NCI-H345 treated with DMSO at 0.1 percent for 48 hours (cell line): Measurements from ENCODE around the gene LHX5.

Experiments
- DNase-seq: peaks from one replicate; lab custom pipeline; 2025; ENCODE audit not compliant: unreplicated experiment; lab: John Stamatoyannopoulos, UW

Gene LHX5

DNA sequence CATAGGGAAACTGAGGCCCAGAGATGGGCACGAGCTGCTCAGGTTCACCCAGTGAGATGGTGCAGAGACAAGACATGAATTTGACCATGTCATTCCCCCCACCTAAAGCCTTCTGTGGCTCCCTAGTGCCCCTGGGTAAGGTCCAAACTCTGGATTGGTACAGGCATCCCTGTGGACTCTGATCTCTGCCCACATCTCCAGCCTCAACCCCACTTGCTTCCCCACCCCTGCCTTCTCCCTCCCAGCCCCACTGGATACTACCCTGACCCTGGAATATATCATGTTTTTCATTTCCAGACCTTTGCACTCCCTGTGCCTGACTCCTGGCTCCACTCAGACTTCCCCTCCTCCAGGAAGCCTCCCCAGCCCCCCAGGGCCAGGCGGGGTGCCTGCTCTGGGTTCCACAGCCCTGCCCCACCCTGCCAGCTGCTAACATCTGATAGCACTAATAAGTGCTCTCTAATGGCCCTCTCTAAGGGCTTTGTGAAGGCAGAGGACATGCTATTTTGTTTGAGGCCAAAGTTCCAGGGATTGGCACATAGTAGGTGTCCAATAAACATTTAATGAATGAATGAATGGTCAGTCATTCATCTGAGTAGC is 50.6 kb downstream of the LHX5 start:
- no peak for DNase-seq

GRCh38 chr12:113418213-113418879 is 53.3 kb downstream of the LHX5 start:
- DNase-seq: no peak

- no peak for DNase-seq
Observed at GRCh38 chr12:113416091-113416754, 55.4 kb downstream of the LHX5 start.

DNA sequence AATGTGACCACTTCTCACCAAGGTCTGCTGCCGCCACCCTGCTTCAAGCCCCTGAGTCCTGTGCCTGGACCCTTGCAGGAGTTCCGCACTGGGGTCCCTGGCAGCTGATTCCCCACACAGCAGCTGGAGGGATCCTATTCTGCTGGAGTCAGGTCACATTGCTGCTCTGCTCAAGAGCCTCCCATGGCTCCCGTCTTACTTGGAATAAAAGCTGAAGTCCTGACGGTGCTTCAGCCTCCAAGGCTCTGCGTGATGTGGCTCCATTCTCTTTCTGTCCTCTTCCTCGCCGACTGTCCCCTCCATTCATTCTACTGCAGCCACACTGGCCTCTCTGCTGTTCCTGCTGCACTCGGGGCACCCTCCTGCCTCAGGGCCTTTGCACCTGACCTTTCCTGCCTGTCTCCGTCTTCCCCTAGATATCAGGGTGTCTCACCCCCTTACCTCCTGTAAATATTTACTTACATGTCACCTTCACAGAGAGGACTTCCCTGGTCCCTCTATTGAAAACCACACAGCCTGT is 57.1 kb downstream of the LHX5 start:
- DNase-seq: no peak

DNA sequence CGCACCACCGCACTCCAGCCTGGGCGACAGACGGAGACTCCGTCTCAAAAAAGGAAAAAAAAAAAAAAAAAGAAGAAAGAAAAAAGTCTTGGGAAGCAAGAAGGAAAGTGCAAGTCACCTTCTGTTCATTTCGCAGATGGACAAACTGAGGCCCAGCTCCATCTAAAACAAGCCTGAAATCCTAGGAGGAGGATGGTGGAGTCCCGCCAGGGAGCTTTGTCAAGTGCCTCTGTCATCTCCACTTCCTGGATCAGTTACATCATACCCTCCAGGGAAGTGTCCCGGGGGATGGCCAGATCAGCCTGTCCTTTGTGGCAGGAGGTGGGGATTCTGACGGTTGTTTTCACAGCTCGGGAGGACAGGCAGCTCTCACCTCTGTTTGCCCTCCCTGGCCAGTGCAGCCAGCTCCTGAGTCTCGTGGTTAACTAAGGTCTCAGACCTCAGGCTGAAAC is 58.2 kb downstream of the LHX5 start:
- DNase-seq: no peak
